Anterior cingulate cortex (tissue), 58 donors: ENCODE results near the gene SMIM41.

ENCODE experiments used
- DNase-seq, 58 donors: peaks; one replicate each; lab custom pipeline; 2025; lab: John Stamatoyannopoulos, UW

The SMIM41 gene

DNA sequence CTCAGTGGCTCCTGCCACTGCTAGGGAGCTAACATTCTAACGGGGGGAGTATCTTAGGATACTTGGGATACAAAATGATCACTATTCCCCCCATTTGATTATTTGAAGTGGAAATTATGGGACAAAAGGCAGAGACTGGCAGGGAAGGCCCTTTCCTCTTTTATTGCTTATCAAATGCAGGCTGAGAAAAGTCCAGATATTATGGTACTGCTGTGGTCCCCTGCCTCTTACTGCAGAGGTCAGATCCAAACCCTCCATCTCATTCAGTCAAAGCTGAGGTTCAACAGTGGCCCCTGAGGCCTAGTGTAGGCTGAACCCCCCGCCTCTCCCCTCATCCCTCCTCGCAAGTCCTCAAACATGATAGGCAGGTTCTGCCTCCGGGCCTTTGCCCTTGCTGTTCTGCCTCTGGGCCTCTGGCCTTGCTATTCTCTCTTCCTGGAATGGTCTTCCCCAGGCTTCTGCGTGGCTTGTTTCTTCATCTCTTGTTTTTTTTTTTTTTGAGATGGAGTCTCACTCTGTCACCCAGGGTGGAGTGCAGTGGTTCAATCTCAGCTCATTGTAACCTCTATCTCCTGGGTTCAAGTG is 78.2 kb downstream of the SMIM41 start:
- DNase-seq, result no peak
